ENCODE results near the gene ABTB1. TPM values are rescaled to one million over a fixed set of nuclear protein-coding genes. Genes with fewer than 3 reads are reported as not detected.

ABTB1 gene
- 9.7 TPM in 2 replicates for total RNA-seq

DNA sequence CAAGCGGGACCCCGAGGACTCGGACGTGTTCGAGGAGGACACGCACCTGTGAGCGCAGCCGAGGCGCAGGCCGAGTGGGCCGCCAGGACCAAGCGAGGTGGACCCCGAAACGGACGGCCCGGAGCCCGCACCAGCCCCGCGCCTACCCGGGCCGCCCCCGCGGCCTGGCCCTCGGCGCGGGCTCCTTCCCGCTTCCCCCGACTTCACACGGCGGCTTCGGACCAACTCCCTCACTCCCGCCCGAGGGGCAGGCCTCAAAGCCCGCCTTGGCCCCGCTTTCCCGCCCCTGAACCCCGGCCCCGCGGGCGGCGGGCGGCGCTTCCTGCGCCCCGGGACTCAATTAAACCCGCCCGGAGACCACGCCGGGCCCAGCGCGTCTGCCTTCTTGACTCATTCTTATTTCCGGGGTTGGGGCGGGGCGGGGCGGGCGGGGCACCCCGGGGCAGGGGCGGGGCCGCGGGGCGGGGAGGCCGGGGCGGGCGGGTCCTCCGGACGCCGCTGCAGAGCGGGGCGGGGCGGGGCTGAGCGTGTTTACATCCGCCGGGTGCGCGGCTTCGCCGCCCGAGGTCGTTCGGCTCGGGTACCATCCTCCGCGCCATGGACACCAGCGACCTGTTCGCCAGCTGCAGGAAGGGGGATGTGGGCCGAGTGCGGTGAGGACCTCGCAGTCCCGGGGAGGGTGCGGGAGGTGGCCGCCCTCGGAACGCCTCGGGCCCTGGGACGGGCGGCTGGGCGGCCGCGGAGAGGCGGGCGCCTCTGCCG lies at the start of gene ABTB1:
TSS of gene ABTB1 (plus strand) at position 524 of the 762 bp plus-strand sequence. CDS start at position 598, 74 bp downstream.
- no peaks in the 10 kb centered on the region for H3K27me3 Mint-ChIP-seq (ENCODE audit: insufficient read depth)
- peaks cover 2% of the 10 kb centered on the region for H3K36me3 Mint-ChIP-seq (ENCODE audit: low read depth)
- peak within 1 kb of the TSS; percentile 97 for H3K27ac Mint-ChIP-seq
- H3K9me3 Mint-ChIP-seq, result no peaks in the 10 kb centered on the region
- DNase-seq (ENCODE audit: low spot score), result peak; percentile 82
- H3K4me3 Mint-ChIP-seq, result peak within 1 kb of the TSS; percentile 92
- H3K4me1 Mint-ChIP-seq (ENCODE audit: low read depth), result peaks cover 14% of the 10 kb centered on the region
- intact Hi-C loops (cut with micrococcal nuclease), result loop anchor here (1.0 to 10.0 kb wide), 10 partner anchors 25 to 1758 kb away; partner anchors contain the start of genes EEFSEC, MCM2, PLXNA1 and PODXL2

DNA sequence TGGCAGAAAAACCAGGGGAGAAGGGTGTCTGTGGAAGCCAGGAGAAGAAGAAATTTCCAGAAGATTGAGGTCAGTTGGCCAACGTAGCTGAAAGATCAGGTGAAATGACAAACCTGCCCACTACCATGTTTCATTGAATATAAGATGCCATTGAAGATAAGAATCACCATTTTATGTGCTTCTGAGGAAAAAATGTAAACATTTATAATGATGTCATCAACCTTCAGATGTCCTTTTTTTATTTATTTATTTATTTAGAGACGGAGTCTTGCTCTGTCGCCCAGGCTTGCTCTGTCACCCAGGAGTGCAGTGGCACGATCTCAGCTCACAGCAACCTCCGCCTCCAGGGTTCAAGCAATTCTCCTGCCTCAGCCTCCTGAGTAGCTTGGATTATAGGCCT lies 48.7 kb upstream of the ABTB1 start:
- DNase-seq (ENCODE audit: low spot score), result no peak
- Mint-ChIP-seq H3K27ac (no peak overlapping the region), H3K4me3 (no peak overlapping the region), H3K9me3 (no peaks in the 10 kb centered on the region), H3K36me3 (ENCODE audit: low read depth) (peaks cover 16% of the 10 kb centered on the region), H3K4me1 (ENCODE audit: low read depth) (no peaks in the 10 kb centered on the region), H3K27me3 (ENCODE audit: insufficient read depth) (peaks cover 32% of the 10 kb centered on the region)
- intact Hi-C loops (cut with micrococcal nuclease), result no loop called here

DNA sequence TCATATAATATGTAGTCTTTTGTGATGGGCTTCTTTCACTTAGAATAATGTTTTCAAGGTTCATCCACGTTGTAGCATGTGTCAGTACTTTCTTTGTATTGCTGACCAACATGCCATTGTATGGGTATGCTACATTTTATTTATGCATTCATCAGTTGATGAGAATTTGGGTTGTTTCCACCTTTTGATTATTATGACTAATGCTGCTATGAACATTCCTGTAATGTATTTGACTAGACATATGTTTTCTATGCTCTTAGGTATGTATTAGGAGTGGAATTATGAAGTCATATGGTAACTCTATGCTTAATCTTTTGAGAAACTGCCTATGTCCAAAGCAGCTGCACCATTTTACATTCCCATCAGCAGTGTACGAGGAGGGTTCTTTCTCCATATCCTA lies 46.9 kb upstream of the ABTB1 start:
- H3K4me1 Mint-ChIP-seq (ENCODE audit: low read depth), result peaks cover 11% of the 10 kb centered on the region
- H3K27ac Mint-ChIP-seq, result no peak overlapping the region
- H3K36me3 Mint-ChIP-seq (ENCODE audit: low read depth), result peaks cover 10% of the 10 kb centered on the region
- DNase-seq (ENCODE audit: low spot score), result no peak
- H3K9me3 Mint-ChIP-seq, result no peaks in the 10 kb centered on the region
- H3K4me3 Mint-ChIP-seq, result no peak overlapping the region
- H3K27me3 Mint-ChIP-seq (ENCODE audit: insufficient read depth), result peaks cover 43% of the 10 kb centered on the region
- intact Hi-C loops (cut with micrococcal nuclease), result no loop called here

DNA sequence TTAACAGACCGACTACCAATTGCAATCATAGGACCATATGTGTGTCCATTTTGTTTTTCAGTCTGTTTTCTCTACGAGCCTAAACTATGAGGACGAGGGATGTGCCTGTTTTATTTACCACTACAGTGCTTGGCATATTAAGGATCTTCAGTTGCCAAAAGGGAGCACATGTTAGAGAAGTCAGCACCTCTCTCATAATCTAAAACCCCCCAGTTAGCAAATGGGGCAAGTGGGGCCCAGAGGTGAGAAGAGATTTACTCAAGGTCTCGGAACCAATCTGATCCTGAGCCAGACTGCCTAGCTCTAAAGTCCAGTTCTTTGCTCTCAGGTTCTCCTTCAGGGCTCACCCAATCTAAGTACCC lies 44.3 kb upstream of the ABTB1 start:
- Mint-ChIP-seq H3K27me3 (ENCODE audit: insufficient read depth) (peaks cover 52% of the 10 kb centered on the region), H3K4me1 (ENCODE audit: low read depth) (peaks cover 16% of the 10 kb centered on the region), H3K36me3 (ENCODE audit: low read depth) (peaks cover 3% of the 10 kb centered on the region), H3K9me3 (no peaks in the 10 kb centered on the region), H3K4me3 (peak overlapping the region; percentile 80), H3K27ac (no peak overlapping the region)
- intact Hi-C loops (cut with micrococcal nuclease), result loop anchor here (2.0 kb wide), 3 partner anchors 30 to 44 kb away; partner anchors contain the start of genes ABTB1, MCM2 and TPRA1
- DNase-seq (ENCODE audit: low spot score), result no peak

DNA sequence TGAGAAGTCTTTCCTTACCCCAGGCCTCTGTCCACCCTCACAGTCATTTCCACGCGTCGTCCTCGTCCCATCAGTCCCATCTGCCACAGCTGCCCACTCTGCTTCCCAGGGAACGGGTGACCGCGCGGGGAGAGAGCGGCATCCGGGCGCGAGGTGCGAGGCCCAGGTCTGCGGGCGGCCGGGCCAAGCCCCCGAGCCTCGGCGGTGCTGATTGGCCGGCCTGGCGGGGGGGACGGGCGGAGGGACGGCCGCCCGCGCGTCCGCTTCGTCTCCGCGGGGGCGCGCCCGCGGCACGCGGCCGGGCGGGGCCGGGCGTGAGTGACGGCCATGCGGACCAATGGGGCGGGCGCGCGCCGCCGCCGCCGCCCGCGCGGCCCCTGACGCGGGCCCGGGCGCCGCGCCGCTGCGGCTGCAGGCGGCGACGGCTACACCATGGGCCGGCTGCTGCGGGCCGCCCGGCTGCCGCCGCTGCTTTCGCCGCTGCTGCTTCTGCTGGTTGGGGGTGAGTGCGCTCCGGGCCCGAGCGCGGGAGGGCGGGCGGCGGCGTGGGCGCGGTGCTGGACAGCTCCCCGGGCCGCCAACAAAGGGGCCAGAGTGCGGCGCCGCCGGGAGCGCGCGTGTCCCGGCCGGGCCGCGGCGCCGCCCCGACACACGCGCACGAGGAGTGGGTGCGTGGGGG lies 43.8 kb upstream of the ABTB1 start, which contains the start of gene PODXL2:
TSS of gene PODXL2 (plus strand) at position 398 of the 679 bp plus-strand sequence. CDS start at position 433, 35 bp downstream.
- peaks cover 3% of the 10 kb centered on the region for H3K36me3 Mint-ChIP-seq (ENCODE audit: low read depth)
- peaks cover 55% of the 10 kb centered on the region for H3K27me3 Mint-ChIP-seq (ENCODE audit: insufficient read depth)
- intact Hi-C loops (cut with micrococcal nuclease), result loop anchor here (2.0 kb wide), 3 partner anchors 30 to 44 kb away; partner anchors contain the start of genes ABTB1, MCM2 and TPRA1
- H3K27ac Mint-ChIP-seq, result peak within 1 kb of the TSS; percentile 62
- peak within 1 kb of the TSS; percentile 83 for H3K4me3 Mint-ChIP-seq
- peak; percentile 12 for DNase-seq (ENCODE audit: low spot score)
- H3K4me1 Mint-ChIP-seq (ENCODE audit: low read depth), result peaks cover 16% of the 10 kb centered on the region
- H3K9me3 Mint-ChIP-seq, result no peaks in the 10 kb centered on the region

DNA sequence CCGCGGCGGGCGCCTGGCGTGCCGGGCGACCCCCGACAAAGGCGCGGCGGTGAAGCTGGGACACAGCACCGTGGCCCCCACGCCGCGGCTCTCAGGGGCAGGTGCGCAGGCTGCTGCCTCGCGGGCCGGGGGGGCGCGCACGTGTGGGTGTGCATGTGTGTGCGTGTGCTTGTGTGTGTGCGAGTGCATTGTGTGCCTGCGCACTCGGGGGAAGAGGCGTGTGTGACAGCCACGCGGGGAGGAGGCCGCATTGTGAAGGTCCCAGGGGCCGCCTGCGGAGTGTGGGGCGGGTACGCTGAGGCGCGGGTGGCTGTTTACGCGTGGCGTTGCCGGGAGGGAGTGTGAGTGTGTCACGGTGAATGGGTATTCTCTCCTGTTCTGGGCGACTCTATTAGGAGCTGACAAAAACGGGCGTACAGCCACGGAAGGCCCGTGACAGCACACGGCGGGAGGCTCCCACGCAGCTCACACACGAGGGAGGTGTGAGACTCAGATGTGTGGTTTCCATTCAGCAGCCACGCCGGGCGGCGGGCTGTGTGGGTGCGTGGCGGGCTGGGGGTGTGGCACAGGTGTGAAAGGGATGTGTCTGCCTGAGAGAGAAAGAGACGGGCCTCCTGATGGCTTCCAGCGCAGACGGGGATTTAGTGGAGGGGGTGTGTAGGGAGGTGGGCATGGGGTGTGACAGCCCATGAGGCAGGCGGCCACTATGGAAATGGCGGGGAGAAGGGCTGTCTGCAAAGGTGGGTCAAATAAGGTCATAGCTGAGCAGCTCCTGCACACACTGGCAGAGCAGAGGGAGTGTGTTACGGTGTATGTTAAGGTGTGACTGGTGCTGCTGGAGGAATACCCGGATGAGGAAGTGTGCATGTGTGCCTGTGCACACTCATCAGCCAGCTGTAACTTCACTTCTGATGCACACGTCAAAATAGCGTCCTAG lies 43.0 kb upstream of the ABTB1 start:
- H3K4me3 Mint-ChIP-seq, result peak overlapping the region; percentile 83
- H3K27me3 Mint-ChIP-seq (ENCODE audit: insufficient read depth), result peaks cover 51% of the 10 kb centered on the region
- intact Hi-C loops (cut with micrococcal nuclease), result loop anchor here (2.0 kb wide), 3 partner anchors 31 to 43 kb away; partner anchors contain the start of genes ABTB1, MCM2 and TPRA1
- peak; percentile 9 for DNase-seq (ENCODE audit: low spot score)
- no peaks in the 10 kb centered on the region for H3K9me3 Mint-ChIP-seq
- peak overlapping the region; percentile 62 for H3K27ac Mint-ChIP-seq
- H3K36me3 Mint-ChIP-seq (ENCODE audit: low read depth), result peaks cover 3% of the 10 kb centered on the region
- H3K4me1 Mint-ChIP-seq (ENCODE audit: low read depth), result peaks cover 16% of the 10 kb centered on the region

DNA sequence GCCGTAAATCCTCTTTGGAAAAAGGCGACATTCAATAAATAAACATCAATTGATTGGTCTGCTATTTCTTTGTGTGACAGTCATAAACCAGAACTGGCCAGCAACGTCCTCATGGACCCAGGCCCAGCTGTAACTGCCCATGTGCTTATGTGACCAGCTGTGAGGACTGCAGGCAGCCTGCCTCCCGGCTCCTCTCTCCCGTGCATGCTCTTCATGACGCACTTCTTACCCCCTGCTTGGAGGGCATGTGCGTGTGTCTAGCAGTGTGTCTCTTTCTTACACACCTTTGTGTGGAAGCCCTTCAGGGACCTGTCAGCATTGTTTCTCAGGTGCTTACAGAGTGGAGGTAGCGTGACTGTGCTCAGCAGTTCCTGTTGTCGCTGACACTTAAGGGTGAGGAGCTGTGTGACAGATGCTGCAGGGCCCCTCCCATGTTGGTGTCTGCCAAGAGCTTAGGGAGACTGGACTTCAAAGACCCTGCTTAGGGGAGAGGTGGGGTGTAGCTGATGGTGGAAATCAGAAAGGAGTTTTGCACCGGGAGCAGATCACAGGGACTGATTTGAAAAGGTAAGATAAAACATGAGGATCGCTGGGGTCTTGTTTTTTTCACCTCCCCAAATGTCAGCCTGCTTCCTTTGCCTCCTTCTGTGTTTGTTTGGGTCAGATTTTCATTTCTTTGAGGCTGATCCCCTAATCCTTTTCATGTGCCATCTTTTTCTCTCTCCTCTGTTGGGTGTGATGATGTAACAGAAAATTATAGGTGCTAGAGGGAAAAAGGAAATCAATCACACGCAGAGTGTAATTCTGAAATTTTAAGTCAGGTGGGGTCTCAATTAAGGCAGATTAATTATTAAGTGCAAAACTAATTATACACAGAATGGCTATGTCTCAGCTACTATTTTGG lies 41.7 kb upstream of the ABTB1 start:
- DNase-seq (ENCODE audit: low spot score), result no peak
- Mint-ChIP-seq H3K9me3 (no peaks in the 10 kb centered on the region), H3K4me3 (peak overlapping the region; percentile 56), H3K36me3 (ENCODE audit: low read depth) (peaks cover 3% of the 10 kb centered on the region), H3K27me3 (ENCODE audit: insufficient read depth) (peaks cover 48% of the 10 kb centered on the region), H3K4me1 (ENCODE audit: low read depth) (peaks cover 16% of the 10 kb centered on the region), H3K27ac (no peak overlapping the region)
- intact Hi-C loops (cut with micrococcal nuclease), result no loop called here

DNA sequence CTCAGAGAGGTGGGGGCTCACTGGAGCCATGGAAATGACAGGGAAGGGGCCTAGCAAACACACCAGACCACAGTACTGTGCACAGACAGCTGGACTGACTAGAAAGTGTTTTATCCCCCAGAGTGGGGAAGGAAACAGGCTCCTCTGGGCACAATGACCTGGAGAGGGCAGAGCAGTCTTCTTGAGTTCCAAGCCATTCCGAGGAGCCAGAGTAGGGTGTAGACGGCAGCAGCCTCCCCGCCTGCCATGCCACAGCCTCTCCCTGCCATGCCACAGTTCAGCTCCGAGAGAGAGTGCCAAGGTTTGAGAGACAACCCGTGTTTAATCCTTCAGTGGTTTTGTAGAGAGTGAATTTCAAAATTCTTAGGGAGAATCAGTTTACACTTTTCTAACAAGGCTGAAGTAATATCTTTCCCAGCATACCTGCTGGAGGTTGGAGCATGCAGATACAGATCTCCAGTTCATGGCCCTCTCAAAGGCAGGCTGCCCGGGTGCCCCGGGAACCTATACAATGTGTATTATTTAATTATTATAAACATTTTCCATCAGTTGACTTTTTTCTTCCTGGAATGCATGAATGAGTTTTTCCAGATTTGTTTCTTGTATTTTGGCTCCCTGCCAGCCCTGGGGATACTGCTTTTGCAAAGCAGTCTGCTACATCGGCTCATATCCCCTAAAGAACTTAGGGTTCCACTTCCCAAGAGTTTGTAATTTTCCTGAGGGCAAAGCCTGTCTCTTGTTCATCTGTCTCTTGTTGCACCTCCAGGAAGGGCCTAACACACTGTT lies 40.5 kb upstream of the ABTB1 start:
- Mint-ChIP-seq H3K27ac (no peak overlapping the region), H3K4me3 (no peak overlapping the region), H3K27me3 (ENCODE audit: insufficient read depth) (peaks cover 38% of the 10 kb centered on the region), H3K36me3 (ENCODE audit: low read depth) (peaks cover 3% of the 10 kb centered on the region), H3K9me3 (no peaks in the 10 kb centered on the region), H3K4me1 (ENCODE audit: low read depth) (peaks cover 20% of the 10 kb centered on the region)
- no peak for DNase-seq (ENCODE audit: low spot score)
- intact Hi-C loops (cut with micrococcal nuclease), result no loop called here

DNA sequence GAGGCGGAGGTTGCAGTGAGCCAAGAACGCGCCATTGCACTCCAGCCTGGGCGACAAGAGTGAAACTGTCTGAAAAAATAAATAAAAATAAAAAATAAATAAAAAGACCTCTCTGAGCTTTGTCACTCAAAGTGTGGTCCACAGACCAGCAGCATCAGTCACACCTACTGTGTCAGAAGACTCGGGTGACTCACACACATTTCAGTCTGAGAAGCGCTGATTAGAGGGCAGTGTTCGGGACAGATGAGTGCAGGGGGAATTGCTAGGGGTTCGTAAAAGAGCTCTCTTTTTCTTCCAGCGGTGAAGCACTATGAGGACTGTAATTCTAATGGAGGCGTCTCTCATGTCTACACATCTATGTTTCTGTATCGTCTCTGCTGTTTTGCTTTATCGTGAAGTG lies 38.1 kb upstream of the ABTB1 start:
- Mint-ChIP-seq H3K36me3 (ENCODE audit: low read depth) (no peaks in the 10 kb centered on the region), H3K27ac (no peak overlapping the region), H3K27me3 (ENCODE audit: insufficient read depth) (peaks cover 21% of the 10 kb centered on the region), H3K9me3 (no peaks in the 10 kb centered on the region), H3K4me3 (no peak overlapping the region), H3K4me1 (ENCODE audit: low read depth) (peaks cover 28% of the 10 kb centered on the region)
- intact Hi-C loops (cut with micrococcal nuclease), result no loop called here
- no peak for DNase-seq (ENCODE audit: low spot score)

DNA sequence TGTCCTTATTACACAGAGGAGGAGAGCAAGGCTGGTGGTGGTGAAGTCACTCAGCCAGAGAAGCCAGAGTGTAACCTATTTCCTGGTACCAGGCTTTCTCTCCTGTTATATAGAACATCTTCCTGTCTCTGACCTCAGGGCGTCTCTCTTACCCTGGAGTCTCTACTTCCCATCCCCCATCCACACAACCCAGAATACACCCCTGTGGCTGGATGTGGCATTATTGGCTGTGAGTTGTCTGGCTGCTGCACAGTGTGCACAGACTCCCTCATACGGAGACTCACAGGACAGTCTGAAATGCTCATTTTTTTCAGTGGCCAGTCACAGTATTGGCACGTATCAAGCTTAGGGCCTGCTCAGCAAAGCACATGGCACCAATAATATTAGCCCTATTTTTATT lies 35.2 kb upstream of the ABTB1 start:
- peaks cover 5% of the 10 kb centered on the region for H3K27me3 Mint-ChIP-seq (ENCODE audit: insufficient read depth)
- no peaks in the 10 kb centered on the region for H3K9me3 Mint-ChIP-seq
- peak; percentile 59 for DNase-seq (ENCODE audit: low spot score)
- no peak overlapping the region for H3K4me3 Mint-ChIP-seq
- H3K36me3 Mint-ChIP-seq (ENCODE audit: low read depth), result no peaks in the 10 kb centered on the region
- peaks cover 15% of the 10 kb centered on the region for H3K4me1 Mint-ChIP-seq (ENCODE audit: low read depth)
- intact Hi-C loops (cut with micrococcal nuclease), result loop anchor here (2.0 kb wide), 1 partner anchor 35 kb away; the partner anchor contains the start of gene ABTB1
- H3K27ac Mint-ChIP-seq, result peak overlapping the region; percentile 6

DNA sequence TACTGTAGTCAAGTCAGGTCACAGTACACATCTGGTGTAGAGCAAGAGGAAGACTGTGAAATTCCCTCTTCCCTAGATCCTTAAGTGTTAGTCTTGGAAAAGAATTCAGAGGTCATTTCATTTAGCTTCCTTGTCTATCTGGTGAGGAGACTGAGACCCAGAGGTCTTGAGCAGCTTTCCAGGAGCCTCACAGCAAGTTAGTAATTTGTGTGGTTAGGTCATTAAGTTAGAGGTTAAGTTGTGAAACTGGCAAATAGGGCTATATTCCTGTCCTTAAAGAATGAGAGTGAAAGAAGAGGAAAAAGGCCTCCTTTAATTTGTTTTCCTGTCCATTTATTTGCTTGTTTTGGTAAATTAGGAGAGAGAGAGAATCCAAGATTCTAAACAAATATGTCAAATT lies 34.8 kb upstream of the ABTB1 start:
- intact Hi-C loops (cut with micrococcal nuclease), result loop anchor here (2.0 kb wide), 1 partner anchor 35 kb away; the partner anchor contains the start of gene ABTB1
- H3K4me1 Mint-ChIP-seq (ENCODE audit: low read depth), result peaks cover 15% of the 10 kb centered on the region
- H3K4me3 Mint-ChIP-seq, result no peak overlapping the region
- no peak for DNase-seq (ENCODE audit: low spot score)
- H3K9me3 Mint-ChIP-seq, result no peaks in the 10 kb centered on the region
- no peaks in the 10 kb centered on the region for H3K36me3 Mint-ChIP-seq (ENCODE audit: low read depth)
- no peak overlapping the region for H3K27ac Mint-ChIP-seq
- H3K27me3 Mint-ChIP-seq (ENCODE audit: insufficient read depth), result peaks cover 5% of the 10 kb centered on the region

Measured in activated T-helper 1 cell treated with anti-CD3 and anti-CD28 coated beads, Interleukin-12 subunit alpha, Interleukin-12 subunit beta, Interleukin-2, Interleukin-4 antibody, amounts not matched to agents 30 ng/mL and 10 ng/mL and 1 ng/mL, durations not matched to agents 14 hours and 24 hours and 36 hours (primary cell).